GM12872 (cell line): ENCODE measurements around the gene NR1D1.

ENCODE experiments used
- TF ChIP-seq, protein P1 (sequence below): IDR thresholded peaks from 3 replicates; pipeline ENCODE4 v1.5.1; 2011; ENCODE audit warnings: low read depth, mild to moderate bottlenecking, low read length, moderate library complexity; ENCODE audit not compliant: insufficient read depth

The NR1D1 gene

DNA sequence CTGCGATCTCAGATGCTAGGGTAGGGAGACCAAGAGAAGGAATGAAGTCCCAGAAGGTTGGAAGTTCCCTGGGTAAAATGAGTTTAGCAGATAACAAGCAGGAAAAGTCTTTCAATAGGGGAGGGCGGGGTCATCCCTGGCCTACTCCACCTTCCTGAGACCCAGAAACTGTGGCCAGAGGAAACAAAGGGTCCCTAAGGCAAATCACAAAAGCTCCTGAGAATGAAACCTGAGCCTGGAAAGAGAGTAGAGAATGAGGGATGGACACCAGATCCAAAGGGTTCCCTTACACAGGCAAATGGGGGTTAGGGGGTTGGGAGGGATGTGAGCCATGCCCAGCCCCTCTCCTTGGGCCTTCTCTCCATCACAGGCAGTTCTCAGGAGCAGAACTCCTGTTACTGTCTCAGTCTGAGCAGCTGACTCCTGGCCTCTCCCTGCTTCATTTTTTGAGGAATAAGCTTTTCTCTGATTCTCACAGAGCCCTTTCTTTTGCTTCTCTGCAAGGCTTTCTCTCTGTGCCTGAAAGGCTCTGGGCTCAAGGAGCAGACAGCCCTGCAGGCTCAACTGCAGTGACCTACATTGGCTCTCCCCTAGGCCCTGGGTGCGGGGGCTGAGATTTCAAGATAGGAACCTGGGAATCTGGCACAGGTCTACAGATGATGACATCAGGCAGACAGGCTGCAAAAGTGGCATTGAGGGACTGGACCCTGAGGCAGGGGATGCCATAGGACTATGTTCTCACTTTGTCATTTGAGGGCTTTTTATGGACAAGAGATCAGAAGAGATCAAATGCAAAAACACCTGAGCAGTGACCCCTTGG lies 9.8 kb upstream of the NR1D1 start:
- TF ChIP-seq, protein P1, sequence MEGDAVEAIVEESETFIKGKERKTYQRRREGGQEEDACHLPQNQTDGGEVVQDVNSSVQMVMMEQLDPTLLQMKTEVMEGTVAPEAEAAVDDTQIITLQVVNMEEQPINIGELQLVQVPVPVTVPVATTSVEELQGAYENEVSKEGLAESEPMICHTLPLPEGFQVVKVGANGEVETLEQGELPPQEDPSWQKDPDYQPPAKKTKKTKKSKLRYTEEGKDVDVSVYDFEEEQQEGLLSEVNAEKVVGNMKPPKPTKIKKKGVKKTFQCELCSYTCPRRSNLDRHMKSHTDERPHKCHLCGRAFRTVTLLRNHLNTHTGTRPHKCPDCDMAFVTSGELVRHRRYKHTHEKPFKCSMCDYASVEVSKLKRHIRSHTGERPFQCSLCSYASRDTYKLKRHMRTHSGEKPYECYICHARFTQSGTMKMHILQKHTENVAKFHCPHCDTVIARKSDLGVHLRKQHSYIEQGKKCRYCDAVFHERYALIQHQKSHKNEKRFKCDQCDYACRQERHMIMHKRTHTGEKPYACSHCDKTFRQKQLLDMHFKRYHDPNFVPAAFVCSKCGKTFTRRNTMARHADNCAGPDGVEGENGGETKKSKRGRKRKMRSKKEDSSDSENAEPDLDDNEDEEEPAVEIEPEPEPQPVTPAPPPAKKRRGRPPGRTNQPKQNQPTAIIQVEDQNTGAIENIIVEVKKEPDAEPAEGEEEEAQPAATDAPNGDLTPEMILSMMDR: no peak

GRCh38 chr17:40108970-40109824 lies 8.8 kb upstream of the NR1D1 start:
- TF ChIP-seq, protein P1: peak; percentile 12; the same call in 1 of the 3 replicates

DNA sequence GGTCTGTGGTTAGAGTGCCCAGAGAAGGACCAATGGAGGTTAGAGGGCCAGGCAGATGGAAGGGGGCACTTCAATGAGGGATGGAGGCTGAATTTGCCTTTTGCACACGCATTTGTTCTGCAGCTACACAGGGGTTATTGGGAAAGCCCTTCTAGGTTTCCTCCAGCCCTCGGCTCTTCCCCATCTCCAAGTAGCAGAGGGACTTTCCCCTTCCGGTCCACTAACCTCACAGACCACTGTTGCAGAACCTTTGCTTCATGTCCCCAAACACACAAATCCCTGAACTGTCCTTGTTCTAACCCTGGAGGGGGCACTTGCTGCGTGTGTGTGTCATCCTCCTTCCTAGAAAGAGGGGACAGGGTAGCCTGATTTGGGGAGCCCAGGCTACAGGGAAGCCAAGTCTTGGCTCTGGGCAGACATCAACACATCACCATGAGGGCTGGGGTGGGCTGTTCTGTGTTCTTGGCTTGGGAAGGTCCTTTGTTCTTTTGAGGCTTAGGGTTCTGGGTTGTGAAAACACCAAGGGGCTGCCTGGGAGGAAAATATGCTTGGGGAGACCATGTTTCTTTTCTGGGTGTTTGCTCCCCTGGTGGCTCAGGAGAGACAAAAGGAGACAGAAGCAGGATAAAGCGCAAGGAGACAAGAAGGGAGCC lies 7.3 kb upstream of the NR1D1 start:
- TF ChIP-seq, protein P1: no peak

DNA sequence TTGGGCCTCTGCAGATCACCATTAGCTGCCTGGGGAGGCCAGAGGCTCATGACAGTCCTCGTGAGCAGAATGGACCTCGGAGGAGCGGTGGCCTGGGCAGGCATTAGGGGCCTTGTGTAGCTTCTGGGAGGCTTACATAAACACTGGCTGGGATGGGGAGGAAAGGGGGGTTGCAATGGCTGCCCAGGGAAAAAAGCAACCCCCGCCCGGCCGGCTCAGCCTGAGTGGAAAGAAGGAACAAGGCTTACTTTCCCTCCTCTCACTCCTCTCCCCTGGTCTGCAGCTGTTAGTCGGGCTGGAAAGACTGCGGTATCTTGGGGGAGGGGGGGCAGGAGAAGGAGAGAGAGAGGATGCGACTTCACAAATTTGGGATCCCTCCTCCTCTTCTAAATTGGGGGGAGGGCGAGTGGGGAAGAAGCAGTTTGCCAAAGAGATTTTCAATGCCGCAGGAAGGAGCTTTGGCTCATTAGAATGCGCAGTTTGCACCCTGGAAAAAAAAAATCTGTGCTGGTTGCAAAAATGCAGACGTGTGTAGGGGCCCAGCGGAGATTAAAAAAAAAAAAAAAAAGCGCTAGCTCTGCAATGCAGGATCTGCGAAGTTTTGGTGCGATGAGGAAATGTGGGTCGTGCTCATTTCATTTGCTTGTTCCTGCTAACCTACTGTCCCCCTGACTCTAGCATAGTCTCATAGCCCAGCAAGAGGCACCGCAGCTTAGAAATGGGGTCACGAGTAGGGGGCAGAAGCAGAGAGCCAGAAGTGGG lies 6.6 kb upstream of the NR1D1 start:
- TF ChIP-seq, protein P1: no peak

DNA sequence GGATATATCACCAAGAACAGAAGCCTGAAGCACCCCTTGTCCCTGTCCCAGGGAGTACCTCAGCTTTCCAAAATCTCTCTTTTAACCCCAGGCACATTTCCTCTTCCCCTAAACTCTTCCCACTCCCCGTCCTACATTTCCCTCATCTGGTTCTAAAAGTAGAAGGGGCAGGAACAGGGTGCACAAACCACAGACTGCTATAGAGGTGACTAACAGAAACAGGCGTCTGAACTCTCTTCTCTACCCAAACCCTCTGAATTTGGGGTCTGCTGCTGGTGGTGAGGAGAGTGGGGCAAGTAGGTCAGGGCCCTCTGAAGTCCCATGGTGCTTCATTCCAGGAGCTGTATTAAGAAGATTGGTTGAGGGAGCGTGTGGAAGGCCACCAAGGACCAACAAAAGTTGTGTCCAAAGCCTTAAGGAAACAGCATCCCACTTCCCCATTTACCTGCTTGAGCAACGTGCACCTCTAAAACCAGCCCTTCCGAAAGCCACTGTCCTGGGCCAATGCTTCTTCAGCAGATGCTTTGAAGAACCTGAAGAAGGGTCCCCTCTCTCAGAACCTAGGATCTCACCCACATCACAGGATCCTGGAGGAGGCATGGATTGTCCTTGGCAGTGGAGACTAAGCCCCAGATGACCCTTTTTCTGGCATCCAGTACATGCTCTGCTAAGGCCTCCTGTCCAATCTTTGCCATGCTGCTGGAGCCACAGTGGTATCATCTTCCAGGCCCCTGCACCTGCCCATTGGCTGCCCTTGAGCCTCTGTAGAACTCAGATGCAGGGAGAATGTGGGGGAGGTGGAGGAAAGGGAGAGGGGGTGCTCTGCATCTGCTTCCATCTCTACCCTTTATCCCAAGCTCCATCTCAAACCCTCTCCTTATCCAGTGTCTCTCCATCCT lies 5.7 kb upstream of the NR1D1 start:
- TF ChIP-seq, protein P1: no peak

- TF ChIP-seq, protein P1: no peak
Observed at GRCh38 chr17:40104594-40105486, 4.5 kb upstream of the NR1D1 start.
